Suprapubic skin (tissue), 3 donors: ENCODE measurements around the gene GCSAM.

Experiments
- CTCF ChIP-seq, 2 donors: fragments of 200-600 bp in 1 of 2; fragments of 450-650 bp in 1 of 2; sonication (generic) in 1 of 2; IDR thresholded peaks; one replicate each; pipeline ENCODE4 v1.5.1; 2016 to 2019; ENCODE audit warnings: antibody characterized with exemption in 2 of 2, mild to moderate bottlenecking in 1 of 2, moderate library complexity in 1 of 2
- EP300 ChIP-seq: sonication (generic); formaldehyde crosslinking; IDR thresholded peaks from one replicate; pipeline ENCODE4 v1.6.1; 2017; ENCODE audit warnings: antibody characterized with exemption
- POLR2A ChIP-seq, 2 donors: fragments of 450-650 bp; IDR thresholded peaks; one replicate each; pipeline ENCODE4 v1.6.1; 2017; ENCODE audit warnings: antibody characterized with exemption in 2 of 2, mild to moderate bottlenecking in 2 of 2, moderate library complexity in 2 of 2

GRCh38 chr3:112175646-112176045 is 42.6 kb upstream of the GCSAM start:
- TF ChIP-seq CTCF (IDR thresholded peaks at IDR 0.05) (no peak), POLR2A (IDR thresholded peaks at IDR 0.05) (no peak), EP300 (no peak)
